ENCODE measurements around the gene SCYL1.

SCYL1 gene

GRCh38 chr11:65572356-65573051 is 47.6 kb downstream of the SCYL1 start, which contains the start of gene FAM89B:
Gene FAM89B (plus strand): TSS chr11:65572538. CDS start chr11:65572670, 132 bp downstream.
- DNase-seq = peak; percentile 23 to 75

GRCh38 chr11:65573391-65574079 is 48.7 kb downstream of the SCYL1 start:
- DNase-seq = no peak

GRCh38 chr11:65574109-65574810 is 49.4 kb downstream of the SCYL1 start:
- peak in 1 of 2 experiments; percentile 30 for DNase-seq

- DNase-seq = peak in 1 of 2 experiments; percentile 35
Measured at GRCh38 chr11:65574811-65575567, 50.1 kb downstream of the SCYL1 start.

- DNase-seq = no peak
Measured at GRCh38 chr11:65575568-65576231, 50.8 kb downstream of the SCYL1 start, which contains the start of gene EHBP1L1. Gene EHBP1L1 (plus strand): TSS chr11:65576053. CDS start chr11:65576303, 250 bp downstream.

GRCh38 chr11:65576232-65576866 is 51.5 kb downstream of the SCYL1 start:
- no peak for DNase-seq

GRCh38 chr11:65576867-65577755 is 52.2 kb downstream of the SCYL1 start:
- DNase-seq = no peak

GRCh38 chr11:65577756-65578109 is 52.9 kb downstream of the SCYL1 start:
- DNase-seq = no peak

GRCh38 chr11:65578134-65578533 is 53.3 kb downstream of the SCYL1 start:
- no peak for DNase-seq

GRCh38 chr11:65578667-65579066 is 53.8 kb downstream of the SCYL1 start:
- no peak for DNase-seq

- DNase-seq = no peak
Measured at GRCh38 chr11:65579291-65579690, 54.4 kb downstream of the SCYL1 start.

- no peak for DNase-seq
Measured at GRCh38 chr11:65580031-65580692, 55.3 kb downstream of the SCYL1 start.

- no peak for DNase-seq
Measured at GRCh38 chr11:65580756-65581155, 55.9 kb downstream of the SCYL1 start.

- no peak for DNase-seq
Measured at GRCh38 chr11:65581928-65582327, 57.0 kb downstream of the SCYL1 start.

- no peak for DNase-seq
Measured at GRCh38 chr11:65583589-65583988, 58.7 kb downstream of the SCYL1 start.

GRCh38 chr11:65584106-65584505 is 59.2 kb downstream of the SCYL1 start:
- no peak for DNase-seq

- DNase-seq = no peak
Measured at GRCh38 chr11:65584723-65585171, 59.9 kb downstream of the SCYL1 start.

- no peak for DNase-seq
Measured at GRCh38 chr11:65585396-65586246, 60.7 kb downstream of the SCYL1 start.

GRCh38 chr11:65586247-65586630 is 61.4 kb downstream of the SCYL1 start:
- DNase-seq = no peak
